ENCODE data around the gene ARL4C.
"Not testable (repeated sequence)": the region's sequence is repeated elsewhere in the genome, so short reads cannot be mapped to it uniquely, and the experiment has no call there.

Gene ARL4C

GRCh38 chr2:234476766-234477165 lies 20.1 kb downstream of the ARL4C start:
- no peak for DNase-seq (ENCODE audit: low read depth in 3 of 3)

- no peak for DNase-seq (ENCODE audit: low read depth in 3 of 3)
These were observed 22.2 kb downstream of the ARL4C start for GRCh38 chr2:234474654-234475053.

- no peak for DNase-seq (ENCODE audit: low read depth in 3 of 3)
These were observed 24.7 kb downstream of the ARL4C start for GRCh38 chr2:234472155-234472554.

- DNase-seq (ENCODE audit: low read depth in 3 of 3), result no peak
These were observed 26.9 kb downstream of the ARL4C start for GRCh38 chr2:234469972-234470371.

- no peak for DNase-seq (ENCODE audit: low read depth in 3 of 3)
These were observed 27.5 kb downstream of the ARL4C start for GRCh38 chr2:234469251-234469845.

GRCh38 chr2:234468503-234468902 lies 28.4 kb downstream of the ARL4C start:
- no peak for DNase-seq (ENCODE audit: low read depth in 3 of 3)

- DNase-seq (ENCODE audit: low read depth in 3 of 3), result no peak
These were observed 29.6 kb downstream of the ARL4C start for GRCh38 chr2:234467289-234467688.

- no peak for DNase-seq (ENCODE audit: low read depth in 3 of 3)
These were observed 32.6 kb downstream of the ARL4C start for GRCh38 chr2:234464291-234464645.

- DNase-seq (ENCODE audit: low read depth in 3 of 3), result peak; percentile 58 to 68 (median 65)
These were observed 33.1 kb downstream of the ARL4C start for GRCh38 chr2:234463626-234464290.

- DNase-seq (ENCODE audit: low read depth in 3 of 3), result no peak
These were observed 34.5 kb downstream of the ARL4C start for GRCh38 chr2:234462218-234462992.

GRCh38 chr2:234459401-234460009 lies 37.4 kb downstream of the ARL4C start:
- DNase-seq (ENCODE audit: low read depth in 3 of 3), result no peak

- no peak for DNase-seq (ENCODE audit: low read depth in 3 of 3)
These were observed 38.4 kb downstream of the ARL4C start for GRCh38 chr2:234458466-234458865.

GRCh38 chr2:234457421-234457820 lies 39.5 kb downstream of the ARL4C start:
- no peak for DNase-seq (ENCODE audit: low read depth in 3 of 3)

GRCh38 chr2:234455246-234455645 lies 41.6 kb downstream of the ARL4C start:
- DNase-seq (ENCODE audit: low read depth in 3 of 3), result not testable (repeated sequence)

GRCh38 chr2:234454433-234454832 lies 42.4 kb downstream of the ARL4C start:
- no peak for DNase-seq (ENCODE audit: low read depth in 3 of 3)

- peak in 1 of 3 experiments; percentile 27 for DNase-seq (ENCODE audit: low read depth in 3 of 3)
These were observed 43.7 kb downstream of the ARL4C start for GRCh38 chr2:234453216-234453615.

- DNase-seq (ENCODE audit: low read depth in 3 of 3), result no peak
These were observed 44.8 kb downstream of the ARL4C start for GRCh38 chr2:234451852-234452625.

GRCh38 chr2:234451242-234451641 lies 45.6 kb downstream of the ARL4C start:
- no peak for DNase-seq (ENCODE audit: low read depth in 3 of 3)

- no peak for DNase-seq (ENCODE audit: low read depth in 3 of 3)
These were observed 46.3 kb downstream of the ARL4C start for GRCh38 chr2:234450431-234451124.

- DNase-seq (ENCODE audit: low read depth in 3 of 3), result no peak
These were observed 48.2 kb downstream of the ARL4C start for GRCh38 chr2:234448506-234449184.

GRCh38 chr2:234447963-234448362 lies 48.9 kb downstream of the ARL4C start:
- no peak for DNase-seq (ENCODE audit: low read depth in 3 of 3)
